HFFc6 (cell line): ENCODE measurements around the gene AKT3. TPM values are rescaled to one million over a fixed set of nuclear protein-coding genes. Genes with fewer than 3 reads are reported as not detected.
A peak's percentile ranks its signal among the peaks of the same experiment; 100 is the strongest.

Experiments
- DNase-seq: peaks from one replicate; pipeline ENCODE4 v3.0.0-alpha.2; 2018
- H3K27ac Mint-ChIP-seq: 2 replicates; pipeline ENCODE4 v1.8.0; 2020; ENCODE audit warnings: mild to moderate bottlenecking, mixed read lengths
- H3K27me3 Mint-ChIP-seq: 2 replicates; pipeline ENCODE4 v1.8.0; 2021; ENCODE audit warnings: mild to moderate bottlenecking, moderate library complexity, mixed read lengths; ENCODE audit not compliant: insufficient read depth
- H3K36me3 Mint-ChIP-seq: 2 replicates; pipeline ENCODE4 v1.8.0; 2021; ENCODE audit warnings: low read depth, mixed read lengths
- H3K4me1 Mint-ChIP-seq: 2 replicates; pipeline ENCODE4 v1.8.0; 2020; ENCODE audit warnings: low read depth, mixed read lengths
- H3K4me3 Mint-ChIP-seq: 2 replicates; pipeline ENCODE4 v1.8.0; 2020; ENCODE audit warnings: mild to moderate bottlenecking, moderate library complexity, mixed read lengths
- H3K9me3 Mint-ChIP-seq: 2 replicates; pipeline ENCODE4 v1.8.0; 2020; ENCODE audit warnings: mild to moderate bottlenecking, mixed read lengths
- CTCF ChIP-seq: fragments of 200-600 bp; sonication (generic); IDR thresholded peaks from 2 replicates; pipeline ENCODE4 v1.5.0; 2021; ENCODE audit warnings: antibody characterized with exemption, mild to moderate bottlenecking
- total RNA-seq, 6 experiments: library from RNA; stranded (reverse); fragmentation: NEBNext Ultra II Directional; extraction: Animal tissue kit (Norgen Biotek cat#: 25700); gene quantifications; 2 replicates in 1 of 6; 3 replicates in 5 of 6; pipeline ENCODE4 v1.2.3, GENCODE V29; 2021

The AKT3 gene
- total RNA-seq, 6 experiments from 2014 or later: 66.8 to 85.4 (median 75.1) TPM

GRCh38 chr1:243792891-243793290 is 57.2 kb downstream of the AKT3 start:
- DNase-seq: no peak
- Mint-ChIP-seq H3K36me3 (peaks cover 26% of the 10 kb centered on the region), H3K9me3 (no peaks in the 10 kb centered on the region), H3K4me3 (peak overlapping the region; percentile 20; the same call in 1 of the 2 replicates), H3K27ac (peak overlapping the region; percentile 4), H3K27me3 (no peaks in the 10 kb centered on the region), H3K4me1 (peaks cover 56% of the 10 kb centered on the region)
- no peak for TF ChIP-seq CTCF

GRCh38 chr1:243792401-243792800 is 57.6 kb downstream of the AKT3 start:
- peak overlapping the region; percentile 4; the same call in 1 of the 2 replicates for H3K27ac Mint-ChIP-seq
- H3K4me1 Mint-ChIP-seq: peaks cover 58% of the 10 kb centered on the region
- H3K9me3 Mint-ChIP-seq: no peaks in the 10 kb centered on the region
- peaks cover 26% of the 10 kb centered on the region for H3K36me3 Mint-ChIP-seq
- peak overlapping the region; percentile 20; the same call in 1 of the 2 replicates for H3K4me3 Mint-ChIP-seq
- TF ChIP-seq CTCF: no peak
- DNase-seq: no peak
- no peaks in the 10 kb centered on the region for H3K27me3 Mint-ChIP-seq

GRCh38 chr1:243791586-243792267 is 58.3 kb downstream of the AKT3 start:
- Mint-ChIP-seq H3K4me1 (peaks cover 58% of the 10 kb centered on the region), H3K9me3 (no peaks in the 10 kb centered on the region), H3K27me3 (no peaks in the 10 kb centered on the region), H3K4me3 (no peak overlapping the region), H3K27ac (no peak overlapping the region), H3K36me3 (peaks cover 25% of the 10 kb centered on the region)
- no peak for TF ChIP-seq CTCF
- DNase-seq: no peak

- Mint-ChIP-seq H3K9me3 (no peaks in the 10 kb centered on the region), H3K27ac (no peak overlapping the region), H3K36me3 (peaks cover 13% of the 10 kb centered on the region), H3K27me3 (no peaks in the 10 kb centered on the region), H3K4me3 (no peak overlapping the region), H3K4me1 (peaks cover 64% of the 10 kb centered on the region)
- DNase-seq: no peak
- no peak for TF ChIP-seq CTCF
Observed at GRCh38 chr1:243790404-243790803, 59.6 kb downstream of the AKT3 start.

- no peak overlapping the region for H3K4me3 Mint-ChIP-seq
- no peak for TF ChIP-seq CTCF
- no peaks in the 10 kb centered on the region for H3K9me3 Mint-ChIP-seq
- H3K27me3 Mint-ChIP-seq: no peaks in the 10 kb centered on the region
- H3K27ac Mint-ChIP-seq: peak overlapping the region; percentile 29; the same call in 1 of the 2 replicates
- H3K4me1 Mint-ChIP-seq: peaks cover 40% of the 10 kb centered on the region
- H3K36me3 Mint-ChIP-seq: peaks cover 6% of the 10 kb centered on the region
- DNase-seq: no peak
Observed at GRCh38 chr1:243786531-243786930, 63.5 kb downstream of the AKT3 start.
